Testis (tissue), 2 donors: Measurements from ENCODE around the gene CCDC188.

Source experiments
- CTCF ChIP-seq, 3 experiments: fragments of 450-650 bp in 2 of 3; fragments of 200-600 bp in 1 of 3; sonication (generic) in 1 of 3; IDR thresholded peaks; one replicate each; pipeline ENCODE4 v1.5.1; 2016 to 2019; ENCODE audit warnings: antibody characterized with exemption in 3 of 3, mild to moderate bottlenecking in 2 of 3, moderate library complexity in 1 of 3
- POLR2A ChIP-seq: fragments of 450-650 bp; IDR thresholded peaks from one replicate; pipeline ENCODE4 v1.6.1; 2017; ENCODE audit warnings: antibody characterized with exemption, mild to moderate bottlenecking, moderate library complexity

GRCh38 chr22:20188567-20188877, 37.7 kb upstream of the CCDC188 start:
- TF ChIP-seq CTCF (IDR thresholded peaks at IDR 0.05) (no peak), POLR2A (no peak)
